SW480 (cell line): ENCODE results near the gene HBA2.
"Not testable (repeated sequence)": the region's sequence is repeated elsewhere in the genome, so short reads cannot be mapped to it uniquely, and the experiment has no call there.

Experiments used
- DNase-seq: peaks from one replicate; pipeline ENCODE4 v3.0.0-alpha.2; 2016; ENCODE audit warnings: low spot score

HBA2 gene

GRCh38 chr16:175011-175949, 2.6 kb downstream of the HBA2 start:
- DNase-seq, result no peak

DNA sequence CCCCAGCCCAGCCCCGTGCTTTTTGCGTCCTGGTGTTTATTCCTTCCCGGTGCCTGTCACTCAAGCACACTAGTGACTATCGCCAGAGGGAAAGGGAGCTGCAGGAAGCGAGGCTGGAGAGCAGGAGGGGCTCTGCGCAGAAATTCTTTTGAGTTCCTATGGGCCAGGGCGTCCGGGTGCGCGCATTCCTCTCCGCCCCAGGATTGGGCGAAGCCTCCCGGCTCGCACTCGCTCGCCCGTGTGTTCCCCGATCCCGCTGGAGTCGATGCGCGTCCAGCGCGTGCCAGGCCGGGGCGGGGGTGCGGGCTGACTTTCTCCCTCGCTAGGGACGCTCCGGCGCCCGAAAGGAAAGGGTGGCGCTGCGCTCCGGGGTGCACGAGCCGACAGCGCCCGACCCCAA, 3.3 kb downstream of the HBA2 start:
- not testable (repeated sequence) for DNase-seq

DNA sequence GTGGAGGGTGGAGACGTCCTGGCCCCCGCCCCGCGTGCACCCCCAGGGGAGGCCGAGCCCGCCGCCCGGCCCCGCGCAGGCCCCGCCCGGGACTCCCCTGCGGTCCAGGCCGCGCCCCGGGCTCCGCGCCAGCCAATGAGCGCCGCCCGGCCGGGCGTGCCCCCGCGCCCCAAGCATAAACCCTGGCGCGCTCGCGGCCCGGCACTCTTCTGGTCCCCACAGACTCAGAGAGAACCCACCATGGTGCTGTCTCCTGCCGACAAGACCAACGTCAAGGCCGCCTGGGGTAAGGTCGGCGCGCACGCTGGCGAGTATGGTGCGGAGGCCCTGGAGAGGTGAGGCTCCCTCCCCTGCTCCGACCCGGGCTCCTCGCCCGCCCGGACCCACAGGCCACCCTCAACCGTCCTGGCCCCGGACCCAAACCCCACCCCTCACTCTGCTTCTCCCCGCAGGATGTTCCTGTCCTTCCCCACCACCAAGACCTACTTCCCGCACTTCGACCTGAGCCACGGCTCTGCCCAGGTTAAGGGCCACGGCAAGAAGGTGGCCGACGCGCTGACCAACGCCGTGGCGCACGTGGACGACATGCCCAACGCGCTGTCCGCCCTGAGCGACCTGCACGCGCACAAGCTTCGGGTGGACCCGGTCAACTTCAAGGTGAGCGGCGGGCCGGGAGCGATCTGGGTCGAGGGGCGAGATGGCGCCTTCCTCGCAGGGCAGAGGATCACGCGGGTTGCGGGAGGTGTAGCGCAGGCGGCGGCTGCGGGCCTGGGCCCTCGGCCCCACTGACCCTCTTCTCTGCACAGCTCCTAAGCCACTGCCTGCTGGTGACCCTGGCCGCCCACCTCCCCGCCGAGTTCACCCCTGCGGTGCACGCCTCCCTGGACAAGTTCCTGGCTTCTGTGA, 4.1 kb downstream of the HBA2 start, which contains the start of gene HBA1:
Gene HBA1, plus strand, starts transcription at position 204 of the 906 bp plus-strand sequence. Its CDS starts 37 bp downstream, at position 241.
- DNase-seq, result not testable (repeated sequence)

DNA sequence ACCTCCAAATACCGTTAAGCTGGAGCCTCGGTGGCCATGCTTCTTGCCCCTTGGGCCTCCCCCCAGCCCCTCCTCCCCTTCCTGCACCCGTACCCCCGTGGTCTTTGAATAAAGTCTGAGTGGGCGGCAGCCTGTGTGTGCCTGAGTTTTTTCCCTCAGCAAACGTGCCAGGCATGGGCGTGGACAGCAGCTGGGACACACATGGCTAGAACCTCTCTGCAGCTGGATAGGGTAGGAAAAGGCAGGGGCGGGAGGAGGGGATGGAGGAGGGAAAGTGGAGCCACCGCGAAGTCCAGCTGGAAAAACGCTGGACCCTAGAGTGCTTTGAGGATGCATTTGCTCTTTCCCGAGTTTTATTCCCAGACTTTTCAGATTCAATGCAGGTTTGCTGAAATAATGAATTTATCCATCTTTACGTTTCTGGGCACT, 4.7 kb downstream of the HBA2 start:
- DNase-seq, result peak; percentile 85

DNA sequence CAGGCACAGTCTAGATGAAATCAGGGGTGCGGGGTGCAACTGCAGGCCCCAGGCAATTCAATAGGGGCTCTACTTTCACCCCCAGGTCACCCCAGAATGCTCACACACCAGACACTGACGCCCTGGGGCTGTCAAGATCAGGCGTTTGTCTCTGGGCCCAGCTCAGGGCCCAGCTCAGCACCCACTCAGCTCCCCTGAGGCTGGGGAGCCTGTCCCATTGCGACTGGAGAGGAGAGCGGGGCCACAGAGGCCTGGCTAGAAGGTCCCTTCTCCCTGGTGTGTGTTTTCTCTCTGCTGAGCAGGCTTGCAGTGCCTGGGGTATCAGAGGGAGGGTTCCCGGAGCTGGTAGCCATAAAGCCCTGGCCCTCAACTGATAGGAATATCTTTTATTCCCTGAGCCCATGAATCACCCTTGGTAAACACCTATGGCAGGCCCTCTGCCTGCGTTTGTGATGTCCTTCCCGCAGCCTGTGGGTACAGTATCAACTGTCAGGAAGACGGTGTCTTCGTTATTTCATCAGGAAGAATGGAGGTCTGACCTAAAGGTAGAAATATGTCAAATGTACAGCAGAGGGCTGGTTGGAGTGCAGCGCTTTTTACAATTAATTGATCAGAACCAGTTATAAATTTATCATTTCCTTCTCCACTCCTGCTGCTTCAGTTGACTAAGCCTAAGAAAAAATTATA, 5.4 kb downstream of the HBA2 start:
- peak; percentile 35 for DNase-seq

- DNase-seq, result no peak
Measured at GRCh38 chr16:178668-179015, 6.0 kb downstream of the HBA2 start.

DNA sequence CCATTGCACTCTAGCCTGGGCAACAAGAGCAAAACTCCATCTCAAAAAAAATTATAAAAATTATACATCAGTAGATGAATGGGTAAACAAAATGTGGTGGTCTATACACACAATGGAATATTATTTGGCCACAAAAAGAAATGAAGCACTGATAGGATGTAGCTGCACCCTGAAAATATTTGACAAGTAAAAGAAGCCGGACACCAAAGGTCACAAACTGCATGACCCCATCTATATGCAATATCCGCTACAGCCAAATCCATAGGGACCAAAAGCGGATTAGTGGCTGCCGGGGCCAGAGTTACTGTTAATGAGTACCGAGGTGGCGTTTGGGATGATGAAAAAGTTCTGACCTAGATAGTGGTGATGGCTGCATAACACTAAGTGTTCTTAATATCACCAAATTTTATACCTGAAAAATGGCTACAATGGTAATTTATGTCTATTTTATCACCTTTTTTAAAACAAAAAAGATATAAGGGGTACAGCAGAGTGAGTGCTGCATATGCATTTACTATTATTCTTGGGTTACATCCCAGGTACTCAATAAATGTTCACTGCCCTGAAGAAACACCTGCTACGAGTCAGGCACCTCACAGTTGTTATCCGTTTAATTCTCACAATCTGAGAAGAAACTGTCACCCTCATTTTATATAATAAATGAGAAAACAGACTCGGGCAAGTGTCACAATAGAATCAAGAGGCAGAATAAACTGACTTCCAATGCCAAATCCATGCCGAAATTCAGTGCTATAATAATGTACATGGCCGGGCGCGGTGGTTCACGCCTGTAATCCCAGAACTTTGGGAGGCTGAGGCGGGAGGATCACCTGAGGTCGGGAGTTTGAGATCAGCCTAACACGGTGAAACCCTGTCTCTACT, 6.8 kb downstream of the HBA2 start:
- no peak for DNase-seq

- peak; percentile 27 for DNase-seq
Measured at GRCh38 chr16:180101-180675, 7.5 kb downstream of the HBA2 start, which contains the start of gene HBQ1. TSS of gene HBQ1 (plus strand) at chr16:180459. CDS start at chr16:180487, 28 bp downstream.

DNA sequence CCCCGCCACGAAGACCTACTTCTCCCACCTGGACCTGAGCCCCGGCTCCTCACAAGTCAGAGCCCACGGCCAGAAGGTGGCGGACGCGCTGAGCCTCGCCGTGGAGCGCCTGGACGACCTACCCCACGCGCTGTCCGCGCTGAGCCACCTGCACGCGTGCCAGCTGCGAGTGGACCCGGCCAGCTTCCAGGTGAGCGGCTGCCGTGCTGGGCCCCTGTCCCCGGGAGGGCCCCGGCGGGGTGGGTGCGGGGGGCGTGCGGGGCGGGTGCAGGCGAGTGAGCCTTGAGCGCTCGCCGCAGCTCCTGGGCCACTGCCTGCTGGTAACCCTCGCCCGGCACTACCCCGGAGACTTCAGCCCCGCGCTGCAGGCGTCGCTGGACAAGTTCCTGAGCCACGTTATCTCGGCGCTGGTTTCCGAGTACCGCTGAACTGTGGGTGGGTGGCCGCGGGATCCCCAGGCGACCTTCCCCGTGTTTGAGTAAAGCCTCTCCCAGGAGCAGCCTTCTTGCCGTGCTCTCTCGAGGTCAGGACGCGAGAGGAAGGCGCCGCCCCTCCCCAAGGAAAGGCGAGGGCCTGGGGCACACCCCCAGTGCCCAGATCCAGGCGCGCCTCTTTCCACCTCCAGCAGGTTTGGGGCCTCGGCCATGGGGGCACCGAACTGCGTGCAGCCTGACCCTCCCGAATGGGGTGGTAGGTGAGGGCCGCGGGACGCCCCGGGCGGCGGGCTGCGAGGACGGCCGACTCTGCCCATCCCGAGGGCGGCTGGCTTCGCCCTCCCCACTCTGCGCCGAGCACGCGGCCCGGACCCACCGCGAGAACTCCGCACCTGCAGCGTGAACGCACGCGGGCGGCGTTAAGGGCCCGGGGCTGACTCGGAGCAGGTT, 8.2 kb downstream of the HBA2 start:
- DNase-seq, result peak; percentile 74

- peak; percentile 17 for DNase-seq
Measured at GRCh38 chr16:181565-182021, 8.9 kb downstream of the HBA2 start.

GRCh38 chr16:183005-183404, 10.3 kb downstream of the HBA2 start:
- no peak for DNase-seq

DNA sequence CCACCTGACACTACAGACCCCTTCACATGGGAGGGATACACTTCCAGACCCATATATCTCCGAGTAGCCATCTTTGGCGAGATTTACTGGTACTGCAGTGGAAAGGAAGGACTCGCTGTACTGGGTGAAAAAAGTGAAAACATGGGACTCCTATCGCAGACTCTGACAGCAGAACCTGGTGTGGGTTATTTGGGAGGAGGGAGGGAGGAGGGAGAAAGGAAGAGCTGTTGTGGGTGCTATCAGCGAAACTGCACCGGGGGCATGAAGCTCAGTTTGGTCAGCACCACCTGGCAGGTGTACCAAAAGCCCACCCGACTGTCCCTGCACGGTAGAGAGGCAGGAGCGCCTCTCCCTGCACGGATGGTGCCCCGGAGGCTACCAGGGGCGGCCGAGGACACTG, 12.5 kb downstream of the HBA2 start:
- no peak for DNase-seq

DNA sequence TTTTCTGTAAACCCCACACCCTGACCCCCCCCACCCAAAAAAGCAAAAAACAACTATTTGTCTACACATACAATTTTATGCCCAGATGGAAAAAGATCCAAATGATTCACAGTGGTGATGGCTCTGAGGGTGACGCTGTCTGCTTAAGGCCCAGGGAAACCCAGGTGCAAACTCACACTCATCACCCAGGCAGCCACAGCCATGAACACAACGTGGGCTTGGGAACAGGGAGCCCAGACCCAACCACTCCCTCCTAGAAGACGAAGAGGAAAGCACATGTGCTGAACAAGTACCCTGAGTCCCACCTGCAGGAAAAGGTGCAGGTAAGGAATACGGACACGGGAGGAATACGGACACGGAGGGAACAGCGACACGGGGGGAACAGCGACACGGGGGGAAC, 13.0 kb downstream of the HBA2 start:
- no peak for DNase-seq

GRCh38 chr16:187330-187729, 14.7 kb downstream of the HBA2 start:
- no peak for DNase-seq

DNA sequence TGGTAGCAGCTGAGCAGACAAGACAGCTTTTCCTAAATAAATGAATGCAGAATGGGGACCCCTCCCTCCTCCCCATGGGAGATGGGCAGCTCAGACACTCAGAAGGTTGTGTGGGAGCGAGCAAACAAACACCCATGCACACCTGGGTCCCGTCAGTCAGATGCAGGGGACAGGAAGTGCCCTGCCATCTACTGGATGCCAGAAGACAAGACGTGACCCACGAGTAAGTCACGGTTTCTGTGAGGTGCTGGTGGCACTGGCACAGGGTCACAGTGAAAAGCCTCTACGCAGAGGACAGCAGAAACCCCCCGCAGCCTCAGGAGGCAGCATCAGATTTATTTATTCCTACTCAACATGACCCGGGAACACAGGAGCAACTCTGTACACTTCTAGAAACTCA, 16.0 kb downstream of the HBA2 start:
- no peak for DNase-seq

DNA sequence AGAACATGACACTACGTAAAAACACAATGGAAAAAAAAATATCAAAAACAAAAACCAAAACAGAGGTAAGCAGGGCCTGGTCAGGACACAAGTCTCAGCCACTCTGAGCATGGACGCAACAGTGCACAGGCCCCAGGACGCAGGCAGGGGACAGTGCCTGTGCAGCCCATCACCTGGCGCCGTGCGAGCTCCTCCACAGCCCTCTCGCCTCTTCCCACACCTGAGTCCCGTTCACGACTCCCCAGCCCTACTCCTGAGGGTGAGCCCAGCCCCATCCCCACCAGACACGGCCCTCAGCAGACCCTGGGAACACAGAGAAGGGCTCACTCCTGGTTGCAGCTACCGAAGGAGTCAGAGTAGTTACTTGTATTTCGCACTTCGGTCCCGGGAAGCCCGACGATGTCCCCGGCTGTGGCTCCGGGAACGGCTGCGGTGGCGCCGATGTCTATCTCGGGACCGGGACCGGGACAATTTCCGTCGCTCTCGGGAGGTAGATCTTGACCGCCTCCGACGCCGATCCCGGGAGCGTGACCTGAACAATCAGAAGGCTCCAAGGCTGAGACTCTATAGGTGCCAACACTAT, 17.0 kb downstream of the HBA2 start:
- DNase-seq, result no peak

GRCh38 chr16:191831-192230, 19.2 kb downstream of the HBA2 start:
- DNase-seq, result no peak

DNA sequence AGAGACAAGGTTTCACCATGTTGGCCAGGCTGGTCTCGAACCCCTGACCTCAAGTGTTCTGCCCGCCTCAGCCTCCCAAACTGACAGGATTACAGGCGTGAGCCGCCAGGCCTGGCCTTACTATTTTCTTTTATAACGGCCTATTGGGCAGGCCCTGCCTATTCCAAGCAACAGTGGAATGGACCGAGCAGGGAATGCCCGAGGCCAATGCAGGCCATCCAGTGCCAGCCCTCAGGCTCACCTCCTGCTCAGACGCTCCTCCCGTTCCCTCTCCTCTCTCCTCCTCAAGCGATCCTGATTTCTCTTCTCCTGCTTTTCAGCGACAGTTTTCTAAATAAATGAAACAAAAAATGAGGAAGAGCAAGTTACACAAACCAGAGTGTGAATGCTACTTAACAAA, 20.0 kb downstream of the HBA2 start:
- no peak for DNase-seq

DNA sequence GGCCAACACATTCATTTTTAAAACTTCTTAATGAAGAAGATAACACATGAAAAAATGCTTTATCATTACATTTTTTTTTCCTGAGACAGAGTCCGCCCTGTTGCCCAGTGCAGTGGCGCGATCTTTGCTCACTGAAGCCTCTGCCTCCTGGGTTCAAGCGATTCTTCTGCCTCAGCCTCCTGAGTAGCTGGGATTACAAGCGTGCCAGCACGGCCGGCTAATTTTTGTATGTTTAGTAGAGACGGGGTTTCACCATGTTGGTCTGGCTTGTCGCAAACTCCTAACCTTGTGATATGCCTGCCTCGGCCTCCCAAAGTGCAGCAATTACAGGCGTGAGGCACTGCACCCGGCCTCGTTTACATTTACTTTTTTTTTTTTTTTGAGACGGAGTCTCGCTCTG, 20.8 kb downstream of the HBA2 start:
- DNase-seq, result no peak
